HG02610 (cell line): Measurements from ENCODE around the gene ARL4C.
"Not testable (repeated sequence)": the region's sequence is repeated elsewhere in the genome, so short reads cannot be mapped to it uniquely, and the experiment has no call there.

Experiments
- ATAC-seq: cut with Tn5 transposase; IDR thresholded peaks from one replicate; pipeline ENCODE4 v1.9.1; 2021; ENCODE audit warnings: mild to moderate bottlenecking, moderate library complexity; ENCODE audit not compliant: unreplicated experiment

The ARL4C gene

DNA sequence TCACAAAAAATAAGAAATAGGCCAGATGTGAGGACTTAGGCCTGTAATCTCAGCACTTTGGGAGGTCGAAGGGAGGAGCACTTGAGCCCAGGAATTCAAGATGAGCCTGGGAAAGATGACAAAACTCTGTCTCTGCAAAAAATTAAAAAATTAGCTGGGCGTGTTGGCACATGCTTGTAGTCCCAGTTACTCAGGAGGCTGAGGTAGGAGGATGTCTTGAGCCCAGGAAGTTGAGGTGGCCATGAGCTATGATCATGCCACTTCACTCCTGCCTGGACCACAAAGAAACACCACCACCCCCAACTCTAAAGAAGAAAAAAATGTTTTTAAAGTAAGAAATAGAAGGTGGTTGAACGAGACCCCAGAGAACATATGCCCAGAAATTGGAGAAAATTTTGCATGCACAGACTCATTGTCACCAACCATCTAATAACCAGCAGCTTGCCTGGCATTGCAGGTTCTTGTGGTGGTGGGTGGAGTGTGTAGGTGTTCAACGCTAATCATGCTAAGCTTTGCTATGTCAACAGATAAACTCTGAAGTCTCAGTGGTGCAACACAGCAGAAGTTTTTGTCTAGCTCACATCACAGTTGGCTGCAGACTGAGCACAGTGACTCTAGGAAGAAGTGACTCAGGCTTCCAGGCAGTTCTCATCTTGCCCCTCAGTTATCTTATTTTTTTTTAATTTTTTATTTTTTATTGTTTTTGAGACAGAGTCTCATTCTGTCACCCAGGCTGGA is 18.6 kb downstream of the ARL4C start:
- ATAC-seq, result no peak

DNA sequence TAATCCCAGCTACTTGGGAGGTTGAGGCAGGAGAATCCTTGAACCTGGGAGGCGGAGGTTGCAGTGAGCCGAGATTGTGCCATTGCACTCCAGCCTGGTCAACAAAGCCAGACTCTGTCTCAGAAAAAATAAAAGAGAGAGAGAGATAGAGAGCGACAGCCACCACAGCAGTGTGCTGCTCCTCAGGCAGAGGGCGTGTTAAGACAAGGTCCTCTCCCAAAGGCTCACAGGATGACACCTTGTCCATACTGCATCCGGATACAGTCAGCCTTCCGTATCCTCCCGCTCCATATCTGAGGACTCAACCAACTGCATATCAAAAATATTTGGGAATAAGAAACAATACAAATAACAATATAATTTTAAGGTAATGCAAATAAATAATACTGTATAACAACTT is 20.1 kb downstream of the ARL4C start:
- no peak for ATAC-seq

DNA sequence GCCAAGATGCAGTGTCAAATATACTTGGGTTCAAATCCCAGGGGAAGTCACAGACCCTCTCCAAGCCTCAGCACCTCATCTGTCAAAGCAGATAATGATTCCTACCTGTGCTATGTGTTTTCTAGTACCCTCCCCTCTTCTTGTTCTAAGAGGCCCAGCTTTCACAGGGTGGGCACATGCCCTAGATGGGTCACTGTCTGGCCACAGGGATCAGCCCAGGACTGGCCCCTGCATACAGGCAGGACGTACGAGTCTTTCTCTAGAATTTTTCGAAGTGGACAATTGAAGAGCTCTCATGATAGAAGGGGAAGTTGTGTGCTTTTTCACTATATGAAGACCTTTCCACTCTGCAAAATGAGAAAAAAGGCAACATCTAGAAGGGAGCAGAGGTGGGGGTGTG is 22.2 kb downstream of the ARL4C start:
- ATAC-seq, result no peak

DNA sequence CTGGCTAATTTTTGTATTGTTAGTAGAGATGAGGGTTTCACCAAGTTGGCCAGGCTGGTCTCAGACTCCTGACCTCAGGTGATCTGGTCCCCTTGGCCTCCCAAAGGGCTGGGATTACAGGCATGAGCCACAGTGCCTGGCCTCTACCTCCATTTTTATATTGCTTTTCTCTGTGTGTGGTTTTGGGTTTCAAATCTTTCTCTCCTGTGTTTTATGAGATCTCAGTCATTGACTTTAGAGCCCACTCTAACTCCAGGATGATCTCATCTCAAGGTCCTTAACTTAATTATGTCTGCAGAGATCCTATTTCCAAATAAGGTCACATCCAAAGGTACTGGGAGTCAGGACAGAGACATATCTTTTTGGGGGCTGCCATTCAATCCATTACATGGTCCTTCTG is 24.7 kb downstream of the ARL4C start:
- no peak for ATAC-seq

DNA sequence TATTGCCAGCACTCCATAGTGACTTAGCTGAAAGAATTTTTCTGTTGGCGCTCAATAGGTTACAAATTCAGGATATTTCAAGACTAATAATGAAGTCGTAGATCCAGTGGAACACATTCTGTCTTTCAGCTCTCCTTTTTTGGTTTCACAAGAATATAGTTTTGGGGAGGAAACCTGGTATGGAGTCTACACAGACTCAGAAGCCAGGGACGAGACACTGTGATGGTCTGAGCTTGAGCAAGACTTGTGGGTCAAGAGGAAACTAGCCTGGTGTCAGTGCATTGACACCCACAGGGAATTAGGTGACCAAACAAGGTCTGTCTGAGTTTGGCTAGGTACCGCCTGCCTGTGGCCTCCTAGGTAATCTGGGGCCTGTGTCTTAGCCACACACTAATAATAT is 26.9 kb downstream of the ARL4C start:
- ATAC-seq, result no peak

DNA sequence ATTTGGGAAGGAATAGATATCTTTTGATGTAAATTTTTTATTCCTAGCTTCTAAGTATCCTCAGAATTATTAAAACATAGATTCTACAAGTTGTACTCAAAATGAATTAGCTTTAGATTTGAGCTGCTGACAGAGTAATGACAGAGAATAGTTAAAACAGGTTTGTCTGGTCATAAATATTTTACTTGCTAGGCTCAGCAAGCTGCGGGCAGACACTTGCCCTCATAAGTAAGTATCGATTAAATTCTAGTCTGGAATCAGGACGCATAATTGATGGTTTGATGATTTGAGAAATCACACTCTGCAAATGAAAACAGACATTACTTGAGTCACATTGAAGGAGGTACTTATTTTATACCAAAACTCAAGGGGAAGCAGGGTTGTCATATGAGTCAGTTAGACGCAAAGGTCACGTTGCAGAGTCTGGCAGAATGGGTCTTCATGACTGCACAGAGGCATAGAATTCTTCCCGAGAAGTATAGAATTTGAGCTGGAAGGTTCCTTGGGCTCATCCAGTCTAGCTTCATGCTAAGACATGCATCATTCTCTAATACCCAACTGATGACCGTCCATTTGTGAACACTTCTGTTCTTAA is 27.5 kb downstream of the ARL4C start:
- no peak for ATAC-seq

DNA sequence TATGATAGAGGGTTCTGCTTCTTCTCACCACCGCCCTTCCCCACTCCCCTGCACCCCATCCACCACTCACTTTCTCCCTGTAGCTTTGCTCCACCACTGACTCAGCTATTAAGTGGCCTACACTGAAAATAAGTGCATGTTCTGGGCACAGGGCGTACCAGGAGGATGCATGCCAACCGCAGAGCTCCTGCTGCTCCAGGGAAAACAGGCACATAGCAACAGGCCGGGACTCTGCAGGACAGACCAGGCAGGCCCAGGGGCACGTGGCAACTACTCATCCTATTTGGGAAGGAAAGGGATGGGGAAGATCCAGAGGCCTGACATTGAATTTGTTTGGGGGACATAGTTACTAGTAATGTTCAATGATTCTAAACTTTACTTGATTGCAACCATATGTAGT is 28.4 kb downstream of the ARL4C start:
- no peak for ATAC-seq

DNA sequence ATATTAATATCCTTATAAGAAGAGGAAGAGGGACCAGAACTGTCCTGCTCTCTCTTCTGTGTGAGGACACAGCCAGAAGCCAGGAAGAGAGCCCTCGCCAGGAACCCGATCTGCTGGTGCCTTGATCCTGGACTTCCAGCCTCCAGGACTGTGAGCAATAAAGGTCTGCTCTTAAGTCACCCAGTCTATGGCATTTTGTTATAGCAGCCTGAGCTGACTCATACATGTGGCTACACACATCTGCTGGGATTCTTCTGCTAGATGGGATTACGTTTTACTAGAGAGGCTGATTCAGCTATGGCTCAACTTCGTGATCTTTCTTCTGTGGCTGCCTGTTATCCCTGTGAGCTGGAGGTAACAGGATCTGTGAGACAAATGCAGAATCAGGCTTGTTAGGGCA is 29.6 kb downstream of the ARL4C start:
- no peak for ATAC-seq

DNA sequence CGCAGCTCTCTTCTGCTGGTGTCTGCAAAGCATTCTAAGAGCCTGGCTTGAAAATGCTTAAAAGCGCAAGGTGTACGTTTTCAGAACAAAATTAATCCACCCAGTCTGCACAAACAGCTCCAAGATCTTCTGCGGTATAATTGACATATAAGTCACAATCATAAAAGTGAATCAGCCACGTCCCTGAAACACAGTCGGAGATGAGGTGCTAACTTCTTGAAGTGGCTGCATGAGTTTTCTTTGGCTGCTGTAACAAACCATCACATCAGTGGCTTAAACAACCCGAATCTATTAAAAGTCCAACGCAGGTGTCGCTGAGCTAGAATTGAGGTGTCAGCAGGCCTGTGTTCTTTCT is 32.6 kb downstream of the ARL4C start:
- no peak for ATAC-seq

DNA sequence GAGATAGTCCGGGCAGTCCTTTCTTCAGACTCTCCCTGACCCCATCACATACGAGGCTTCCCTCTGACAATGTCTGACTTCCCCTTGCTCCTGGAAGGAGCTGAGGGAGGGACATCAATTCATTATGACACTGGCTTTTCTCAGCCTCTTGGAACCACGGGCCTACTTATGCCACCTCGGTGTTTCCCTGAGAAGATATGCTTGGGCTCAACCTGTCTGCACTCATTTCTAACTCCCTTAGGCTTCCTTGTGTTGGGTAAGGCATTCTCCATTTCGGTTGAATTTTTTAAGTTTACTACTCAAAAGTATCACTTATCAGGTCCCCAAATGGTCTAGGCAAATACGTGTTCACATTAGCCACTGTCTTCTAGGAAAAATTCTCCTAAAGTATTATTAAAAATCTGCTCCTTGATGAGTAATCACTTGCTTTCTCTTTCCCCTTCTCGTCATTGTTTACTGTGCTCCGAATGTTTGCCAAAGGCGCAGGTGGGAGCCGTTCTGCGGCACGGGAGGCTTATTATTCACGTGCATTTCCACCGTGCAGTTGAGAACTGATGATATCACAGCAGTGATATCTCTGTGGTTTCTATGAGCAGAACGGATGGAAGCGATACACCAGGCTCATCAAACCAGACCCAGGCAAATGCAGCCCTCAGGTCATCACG is 33.1 kb downstream of the ARL4C start:
- no peak for ATAC-seq

DNA sequence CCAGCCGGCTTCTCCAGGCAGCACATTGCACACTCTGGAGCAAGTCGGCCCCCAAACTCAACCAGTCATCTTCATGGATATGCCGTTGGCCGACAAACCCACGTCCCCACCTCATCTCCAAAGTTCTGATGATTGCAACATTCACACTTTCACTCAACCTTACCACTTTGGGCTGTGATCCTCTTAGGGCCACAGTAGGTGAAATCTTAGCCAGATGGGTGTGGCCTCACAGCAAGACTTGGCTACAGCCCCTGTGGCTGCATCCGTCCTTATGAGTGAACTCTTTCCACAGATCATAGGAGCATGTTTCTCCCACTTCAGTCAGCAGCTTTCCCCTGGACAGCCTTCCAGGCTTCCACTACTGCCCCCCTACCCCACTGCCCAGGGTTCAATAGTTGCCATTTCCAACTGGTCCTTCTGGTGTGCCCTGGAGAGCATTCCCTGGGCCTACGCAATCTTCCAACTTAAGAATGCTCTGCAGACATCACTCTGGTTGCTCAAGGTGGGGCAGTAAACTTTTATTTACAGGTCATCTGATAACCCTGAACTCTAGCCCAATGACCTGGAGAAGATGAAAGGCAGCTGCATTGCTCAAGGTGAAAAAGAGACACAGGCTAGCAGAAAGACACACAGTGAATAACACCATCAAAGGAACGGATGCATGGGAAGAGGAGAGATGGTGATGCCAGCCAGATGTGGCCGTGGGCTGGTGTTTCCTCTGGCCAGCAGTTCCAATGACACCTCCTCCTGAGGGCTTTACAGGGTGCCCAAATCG is 34.5 kb downstream of the ARL4C start:
- no peak for ATAC-seq

DNA sequence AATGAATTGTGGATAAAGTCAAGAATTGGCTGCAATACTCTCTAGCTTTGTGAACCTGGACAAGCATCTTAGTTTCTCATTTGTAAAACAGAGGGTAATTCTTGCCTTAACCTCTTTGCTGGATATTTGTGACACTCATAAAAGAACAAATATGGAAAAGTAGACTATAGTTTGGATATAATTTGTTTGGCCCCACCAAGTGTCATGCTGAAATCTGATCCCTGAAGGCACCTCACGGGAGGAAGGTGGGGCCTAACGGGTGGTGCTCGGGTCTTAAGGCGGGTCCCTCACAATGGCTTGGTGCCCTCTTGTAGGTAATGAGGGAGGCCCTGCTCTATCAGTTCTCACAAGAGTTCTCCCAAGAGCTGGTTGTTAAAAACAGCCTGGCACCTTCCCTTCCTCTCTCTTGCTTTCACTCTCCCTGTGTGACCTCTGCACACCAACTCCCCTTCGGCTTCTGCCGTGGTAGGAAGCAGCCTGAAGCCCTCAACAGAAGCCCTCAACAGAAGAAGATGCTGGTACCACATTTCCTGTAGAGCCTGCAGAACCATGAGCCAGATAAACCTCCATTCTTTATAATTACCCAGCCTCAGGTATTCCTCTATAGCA is 37.4 kb downstream of the ARL4C start:
- ATAC-seq, result no peak

DNA sequence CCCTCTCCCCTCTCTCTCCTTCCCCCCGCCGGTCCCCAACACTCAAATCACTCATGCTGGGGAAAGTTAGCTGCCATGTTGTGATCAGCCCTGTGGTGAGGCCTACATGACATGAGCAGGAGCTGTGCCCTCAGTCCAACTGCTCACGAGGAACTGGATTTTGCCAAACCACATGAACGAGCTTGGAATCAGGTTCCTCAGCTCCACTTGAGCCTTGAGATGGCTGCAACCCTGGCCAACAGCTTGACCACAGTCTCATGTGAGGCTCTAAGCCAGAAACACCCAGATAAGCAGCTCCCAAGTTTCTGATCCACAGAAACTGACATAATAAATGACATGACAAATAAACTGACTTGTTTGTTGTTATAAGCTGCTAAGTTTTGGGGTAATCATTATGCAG is 38.4 kb downstream of the ARL4C start:
- ATAC-seq, result no peak

DNA sequence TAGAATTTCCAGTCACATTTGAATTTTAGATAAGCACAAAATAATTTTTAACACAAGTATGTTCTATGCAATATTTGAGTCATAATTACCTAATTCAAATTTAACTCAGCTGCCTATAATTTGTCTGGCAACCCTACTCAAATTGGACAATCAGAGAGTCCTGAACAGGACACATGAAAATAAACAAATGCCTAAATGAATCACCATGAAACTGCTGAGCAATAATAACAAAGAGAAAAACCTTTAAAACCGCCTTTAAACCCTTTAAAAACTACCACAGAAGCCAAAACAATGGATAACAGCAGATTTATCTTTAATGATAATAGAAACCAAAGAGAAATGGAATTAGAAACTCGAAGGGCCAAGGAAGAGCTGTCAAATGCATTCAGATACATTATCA is 39.5 kb downstream of the ARL4C start:
- ATAC-seq, result no peak

DNA sequence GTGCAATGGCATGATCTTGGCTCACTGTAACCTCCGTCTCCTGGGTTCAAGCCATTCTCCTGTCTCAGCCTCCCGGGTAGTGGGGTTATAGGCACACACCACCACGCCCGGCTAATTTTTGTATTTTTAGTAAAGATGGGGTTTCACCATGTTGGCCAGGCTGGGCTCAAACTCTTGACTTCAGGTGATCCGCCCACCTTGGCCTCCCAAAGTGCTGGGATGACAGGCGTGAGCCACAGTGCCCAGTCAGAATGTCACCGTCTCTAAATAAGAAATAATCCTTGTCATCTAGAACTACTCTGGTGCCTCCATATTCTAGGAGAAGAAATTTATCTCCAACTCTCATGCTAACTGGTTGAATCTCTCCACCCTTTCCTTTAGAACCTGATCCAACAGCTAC is 41.6 kb downstream of the ARL4C start:
- ATAC-seq, result not testable (repeated sequence)

DNA sequence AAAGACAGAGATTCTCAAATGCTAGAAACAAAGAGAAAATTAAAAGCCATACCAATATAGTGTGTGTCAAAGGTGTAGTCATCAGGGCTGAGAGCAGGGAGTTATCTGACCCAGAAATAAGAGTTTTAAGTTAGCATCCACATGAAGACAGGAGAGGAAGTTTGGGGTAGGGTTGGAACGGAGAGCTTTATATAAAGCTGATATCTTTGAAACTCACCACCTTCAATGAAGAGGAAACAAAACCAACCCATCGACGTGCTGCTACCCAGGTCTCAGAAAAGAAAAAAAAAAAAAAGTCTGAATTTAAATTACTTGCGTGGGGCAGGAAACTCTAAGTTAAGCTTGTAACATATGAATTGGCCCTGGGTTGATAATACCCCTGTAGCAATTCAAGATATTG is 42.4 kb downstream of the ARL4C start:
- ATAC-seq, result no peak

DNA sequence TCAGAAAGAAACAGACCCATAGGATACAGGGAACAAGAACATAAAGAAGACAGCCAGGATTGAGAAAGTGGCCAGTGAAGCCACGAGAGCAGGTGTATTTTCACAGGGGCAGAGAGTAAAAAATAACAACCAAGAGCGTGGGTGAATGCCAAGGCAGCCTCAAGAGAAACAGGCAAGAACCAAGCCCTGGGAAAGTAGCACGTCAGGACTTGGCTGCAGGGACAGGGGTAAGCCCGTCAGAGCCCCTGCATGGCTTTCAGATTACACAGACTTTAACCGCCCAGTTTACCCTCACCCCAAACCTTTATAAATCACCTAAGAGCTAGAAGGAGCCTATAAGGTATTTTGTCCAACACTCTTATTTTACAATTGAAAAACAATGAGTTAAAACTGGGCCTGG is 43.7 kb downstream of the ARL4C start:
- no peak for ATAC-seq

DNA sequence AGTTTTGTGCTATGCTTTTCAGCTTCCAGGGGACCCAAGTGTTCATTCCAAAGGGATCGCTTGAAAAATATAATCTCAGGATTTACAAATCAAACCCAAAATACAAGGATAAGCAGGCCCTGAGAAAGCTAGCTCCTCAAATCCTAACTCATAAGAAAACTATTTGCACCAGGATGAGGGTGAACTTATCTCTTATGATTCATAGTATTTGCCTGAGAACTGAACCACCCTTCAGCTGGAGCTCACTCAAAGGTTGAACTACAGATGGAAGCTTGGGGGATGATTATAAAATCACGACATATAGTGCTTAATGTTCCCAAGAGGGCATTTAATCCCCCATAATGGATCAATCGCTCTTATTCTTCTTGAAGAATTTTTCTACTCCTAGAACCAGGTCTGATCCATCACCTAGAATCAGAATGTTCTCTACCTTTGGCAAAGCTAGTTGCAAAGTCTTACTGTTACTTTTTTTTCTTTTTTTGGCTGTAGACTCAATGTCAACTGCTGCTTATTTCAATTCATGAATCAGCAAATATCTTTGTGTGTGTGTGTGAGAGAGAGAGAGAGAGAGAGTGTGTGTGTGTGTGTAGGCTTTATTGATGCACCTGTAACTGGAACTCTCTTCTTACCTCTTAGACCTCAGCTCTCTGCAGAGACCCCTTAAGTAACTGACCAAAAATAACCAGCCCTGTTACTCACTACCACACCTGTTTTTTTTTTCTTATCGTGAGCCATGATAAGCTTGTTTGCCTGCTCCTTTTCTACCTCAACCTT is 44.8 kb downstream of the ARL4C start:
- no peak for ATAC-seq

DNA sequence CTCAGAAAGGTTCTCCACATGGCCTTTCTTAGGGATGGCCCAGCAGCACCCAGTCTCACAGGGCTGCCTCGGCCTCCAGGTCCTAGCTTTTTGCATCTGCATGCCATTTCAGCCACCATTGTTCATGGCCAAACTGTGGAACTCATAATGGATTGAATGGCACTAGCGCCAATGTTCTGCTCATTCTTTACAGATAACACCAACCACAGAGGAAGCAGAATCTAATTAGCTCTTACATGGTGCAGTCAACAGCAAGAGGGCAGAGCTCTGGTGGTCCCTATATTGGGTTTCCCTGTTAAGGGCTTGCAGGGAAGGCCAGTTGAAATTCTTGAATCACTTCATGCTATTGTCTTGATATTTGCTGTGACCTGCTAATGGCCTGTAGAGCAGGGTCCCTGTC is 45.6 kb downstream of the ARL4C start:
- ATAC-seq, result no peak

DNA sequence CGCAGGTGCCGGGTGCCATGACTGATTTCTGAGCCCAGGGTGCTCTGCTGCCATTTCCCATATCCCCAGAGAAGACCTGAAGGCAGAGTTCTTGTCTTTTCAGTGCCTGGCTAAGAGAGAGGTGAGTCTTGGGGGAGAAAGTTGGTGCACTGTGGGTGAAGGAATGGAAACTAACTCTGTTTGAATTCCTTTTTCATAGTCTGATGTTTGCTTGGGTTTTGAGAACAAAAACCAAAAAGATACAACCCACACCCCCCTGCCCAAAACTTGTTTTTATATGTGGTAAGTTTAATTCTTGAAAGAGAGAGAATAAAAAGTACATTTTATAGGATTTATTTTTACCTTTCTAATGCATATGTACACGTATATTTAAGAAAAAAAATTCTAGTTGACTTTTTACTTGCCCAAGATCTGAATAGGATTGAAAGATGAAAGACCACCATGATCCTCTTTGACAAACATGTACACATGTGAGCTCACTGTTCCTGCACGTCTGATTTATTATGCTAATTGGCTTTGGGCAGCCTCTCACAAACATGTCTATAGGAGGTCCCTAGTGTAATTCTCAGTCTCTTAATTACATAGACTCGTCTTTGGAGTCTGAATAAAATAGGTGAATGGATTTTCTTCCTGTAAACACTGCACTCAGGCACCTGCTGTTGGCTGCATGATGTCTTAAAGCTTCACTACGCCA is 46.3 kb downstream of the ARL4C start:
- no peak for ATAC-seq
